Endothelial cell (in vitro differentiated cells): ENCODE data around the gene REELD1. TPM values are rescaled to one million over a fixed set of nuclear protein-coding genes. Genes with fewer than 3 reads are reported as not detected.

Experiments
- DNase-seq: peaks from one replicate; pipeline ENCODE4 v3.0.0; 2021; ENCODE audit warnings: low spot score
- H3K27ac Mint-ChIP-seq: one replicate; pipeline ENCODE4 v1.8.0; 2021; ENCODE audit warnings: mixed read lengths, inconsistent platforms; ENCODE audit not compliant: unreplicated experiment
- H3K27me3 Mint-ChIP-seq: one replicate; pipeline ENCODE4 v1.8.0; 2021; ENCODE audit warnings: mild to moderate bottlenecking, moderate library complexity, mixed read lengths, inconsistent platforms; ENCODE audit not compliant: unreplicated experiment
- H3K36me3 Mint-ChIP-seq: one replicate; pipeline ENCODE4 v1.8.0; 2021; ENCODE audit warnings: mild to moderate bottlenecking, low read depth, mixed read lengths, inconsistent platforms; ENCODE audit not compliant: unreplicated experiment
- H3K4me1 Mint-ChIP-seq: one replicate; pipeline ENCODE4 v1.8.0; 2021; ENCODE audit warnings: mild to moderate bottlenecking, mixed read lengths, inconsistent platforms; ENCODE audit not compliant: unreplicated experiment
- H3K4me3 Mint-ChIP-seq: one replicate; pipeline ENCODE4 v1.8.0; 2021; ENCODE audit warnings: mild to moderate bottlenecking, mixed read lengths, inconsistent platforms; ENCODE audit not compliant: unreplicated experiment
- H3K9me3 Mint-ChIP-seq: one replicate; pipeline ENCODE4 v1.8.0; 2021; ENCODE audit warnings: mixed read lengths, inconsistent platforms; ENCODE audit not compliant: unreplicated experiment
- total RNA-seq: library from RNA; stranded (reverse); fragmentation: NEBNext Ultra II Directional; extraction: Animal tissue kit (Norgen Biotek cat#: 25700); gene quantifications from one replicate; pipeline ENCODE4 v1.2.1, GENCODE V29; 2021; ENCODE audit not compliant: unreplicated experiment
- TF ChIP-seq, protein P1 (sequence below): fragments of 200-600 bp; sonication (generic); IDR thresholded peaks from one replicate; pipeline ENCODE4 v1.5.0; 2021; ENCODE audit warnings: antibody characterized with exemption; ENCODE audit not compliant: unreplicated experiment

The REELD1 gene
- total RNA-seq, 1 donor from 2014 or later = 0.26 TPM

DNA sequence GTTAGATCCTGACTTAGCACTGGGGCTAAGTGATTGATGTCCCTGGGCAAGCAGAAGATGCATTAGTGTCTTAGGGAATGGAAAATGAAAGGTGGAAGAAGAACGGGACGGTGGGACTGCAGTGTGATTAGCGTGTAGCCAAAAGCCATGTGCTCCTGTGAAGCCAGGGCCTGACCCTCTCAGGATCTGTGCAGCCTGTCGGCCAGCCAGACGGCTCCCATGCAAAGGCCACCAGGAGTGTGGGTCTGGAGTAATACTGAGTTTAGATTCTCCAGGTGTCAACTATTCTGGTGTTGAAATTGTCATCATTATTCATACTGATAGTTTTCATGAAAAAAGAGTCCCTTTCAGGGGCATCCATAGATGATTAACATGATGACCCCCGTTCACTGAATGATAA is 32.0 kb downstream of the REELD1 start:
- no peak overlapping the region for H3K27ac Mint-ChIP-seq
- TF ChIP-seq, protein P1, sequence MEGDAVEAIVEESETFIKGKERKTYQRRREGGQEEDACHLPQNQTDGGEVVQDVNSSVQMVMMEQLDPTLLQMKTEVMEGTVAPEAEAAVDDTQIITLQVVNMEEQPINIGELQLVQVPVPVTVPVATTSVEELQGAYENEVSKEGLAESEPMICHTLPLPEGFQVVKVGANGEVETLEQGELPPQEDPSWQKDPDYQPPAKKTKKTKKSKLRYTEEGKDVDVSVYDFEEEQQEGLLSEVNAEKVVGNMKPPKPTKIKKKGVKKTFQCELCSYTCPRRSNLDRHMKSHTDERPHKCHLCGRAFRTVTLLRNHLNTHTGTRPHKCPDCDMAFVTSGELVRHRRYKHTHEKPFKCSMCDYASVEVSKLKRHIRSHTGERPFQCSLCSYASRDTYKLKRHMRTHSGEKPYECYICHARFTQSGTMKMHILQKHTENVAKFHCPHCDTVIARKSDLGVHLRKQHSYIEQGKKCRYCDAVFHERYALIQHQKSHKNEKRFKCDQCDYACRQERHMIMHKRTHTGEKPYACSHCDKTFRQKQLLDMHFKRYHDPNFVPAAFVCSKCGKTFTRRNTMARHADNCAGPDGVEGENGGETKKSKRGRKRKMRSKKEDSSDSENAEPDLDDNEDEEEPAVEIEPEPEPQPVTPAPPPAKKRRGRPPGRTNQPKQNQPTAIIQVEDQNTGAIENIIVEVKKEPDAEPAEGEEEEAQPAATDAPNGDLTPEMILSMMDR = no peak
- H3K9me3 Mint-ChIP-seq = no peaks in the 10 kb centered on the region
- peaks cover 10% of the 10 kb centered on the region for H3K27me3 Mint-ChIP-seq
- DNase-seq = no peak
- H3K36me3 Mint-ChIP-seq = peaks cover 11% of the 10 kb centered on the region
- H3K4me3 Mint-ChIP-seq = no peak overlapping the region
- H3K4me1 Mint-ChIP-seq = peaks cover 29% of the 10 kb centered on the region

DNA sequence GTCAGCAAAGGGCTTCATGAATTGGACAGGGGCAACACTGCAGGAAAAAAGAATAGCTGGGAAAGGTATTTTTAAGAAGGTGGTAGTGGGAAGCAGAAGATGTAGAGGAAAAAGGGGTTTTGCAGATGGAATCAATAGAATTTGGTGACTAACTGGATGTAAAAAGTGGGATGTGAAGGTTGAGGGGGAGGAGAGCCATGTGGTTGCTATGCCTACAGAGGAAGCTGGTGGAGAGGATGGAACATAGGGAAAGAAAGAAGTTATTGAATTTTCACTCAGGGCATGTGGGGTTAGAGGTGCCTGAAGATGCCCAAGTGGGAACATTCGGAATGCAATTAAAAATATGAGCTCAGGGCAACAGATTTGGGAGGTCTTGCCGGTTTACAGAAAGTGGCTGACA is 33.0 kb downstream of the REELD1 start:
- TF ChIP-seq, protein P1 = no peak
- Mint-ChIP-seq H3K36me3 (peaks cover 11% of the 10 kb centered on the region), H3K4me3 (peak overlapping the region; percentile 12), H3K9me3 (no peaks in the 10 kb centered on the region), H3K4me1 (peaks cover 23% of the 10 kb centered on the region), H3K27ac (no peak overlapping the region), H3K27me3 (peaks cover 7% of the 10 kb centered on the region)
- DNase-seq = no peak

DNA sequence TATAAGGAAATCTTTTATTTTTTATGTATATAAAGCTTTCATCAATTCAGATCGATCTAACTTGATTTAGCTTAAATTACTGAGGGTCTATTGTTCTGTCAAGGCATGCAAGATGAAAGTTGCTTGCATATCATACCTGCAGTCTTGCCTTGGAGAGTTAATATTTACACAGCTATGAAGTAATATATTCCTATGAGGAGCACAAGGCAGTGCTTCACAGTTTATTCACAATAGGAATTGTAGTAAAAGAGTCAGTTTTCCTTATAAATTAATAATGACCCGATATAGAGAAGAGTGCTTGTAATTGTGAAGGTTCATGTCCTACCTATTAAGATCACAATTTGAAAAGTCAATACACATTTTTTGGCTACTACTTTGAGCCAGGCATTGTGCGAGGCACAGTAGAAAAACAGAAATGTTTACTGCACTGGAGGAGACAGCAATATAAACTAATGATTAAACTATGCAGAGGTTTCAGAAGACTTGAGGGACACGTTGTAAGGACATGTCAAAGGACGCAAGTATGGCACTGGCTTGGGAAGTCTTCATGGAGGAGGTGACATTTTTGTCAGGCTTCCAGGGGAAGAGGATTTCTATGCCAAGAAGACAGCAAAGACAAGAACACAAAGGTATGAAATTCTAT is 38.8 kb downstream of the REELD1 start:
- H3K36me3 Mint-ChIP-seq = no peaks in the 10 kb centered on the region
- TF ChIP-seq, protein P1 = no peak

DNA sequence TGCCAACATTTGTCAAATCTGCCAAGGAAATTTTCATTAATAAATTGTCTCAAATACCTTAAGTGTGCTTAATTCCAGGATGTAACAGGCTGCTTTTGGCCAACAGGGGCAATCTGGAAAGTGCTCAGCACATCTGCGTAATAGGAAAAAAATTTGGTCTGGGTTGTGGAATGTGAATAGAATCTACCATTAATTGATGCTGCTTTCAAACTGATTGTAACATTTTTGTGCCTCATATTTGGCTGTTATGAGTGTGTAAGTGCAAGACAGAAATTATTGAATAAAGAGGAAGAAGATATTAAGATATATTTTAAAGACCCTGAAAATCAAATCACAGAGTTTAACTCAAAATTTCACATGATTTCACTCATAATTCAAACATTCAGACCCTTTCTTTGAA is 41.1 kb downstream of the REELD1 start:
- peaks cover 12% of the 10 kb centered on the region for H3K4me1 Mint-ChIP-seq
- no peak overlapping the region for H3K27ac Mint-ChIP-seq

More for the DNA sequence above, 38.8 kb downstream of the REELD1 start:
- Mint-ChIP-seq H3K4me1 (peaks cover 14% of the 10 kb centered on the region), H3K9me3 (no peaks in the 10 kb centered on the region), H3K4me3 (no peak overlapping the region), H3K27me3 (peaks cover 5% of the 10 kb centered on the region), H3K27ac (no peak overlapping the region)
- no peak for DNase-seq

DNA sequence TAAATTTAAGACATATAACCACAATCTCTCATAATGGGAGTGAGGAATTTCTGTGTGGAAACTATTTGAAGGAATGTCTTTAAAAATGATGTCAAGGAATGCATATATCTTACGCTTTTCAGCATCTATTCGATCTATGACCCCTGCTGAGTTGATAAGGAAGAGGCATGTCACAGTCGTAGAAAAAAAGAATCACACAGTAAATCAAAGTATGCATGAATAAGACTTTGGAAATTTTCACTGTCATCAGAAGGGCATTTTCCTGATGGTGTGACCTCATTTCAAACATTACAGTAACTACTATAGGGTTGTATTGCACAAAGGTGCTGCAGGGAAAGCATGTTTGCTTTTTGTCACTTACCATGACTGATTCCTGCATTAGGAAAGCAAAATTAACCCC is 41.5 kb downstream of the REELD1 start:
- Mint-ChIP-seq H3K36me3 (no peaks in the 10 kb centered on the region), H3K9me3 (no peaks in the 10 kb centered on the region), H3K27ac (no peak overlapping the region), H3K4me1 (peaks cover 13% of the 10 kb centered on the region), H3K27me3 (peaks cover 2% of the 10 kb centered on the region), H3K4me3 (no peak overlapping the region)
- DNase-seq = no peak
- TF ChIP-seq, protein P1 = no peak

More for the DNA sequence above, 41.1 kb downstream of the REELD1 start:
- TF ChIP-seq, protein P1 = no peak
- Mint-ChIP-seq H3K27me3 (peaks cover 2% of the 10 kb centered on the region), H3K36me3 (no peaks in the 10 kb centered on the region), H3K4me3 (no peak overlapping the region), H3K9me3 (no peaks in the 10 kb centered on the region)
- no peak for DNase-seq
